ENCODE measurements around the gene CASK.

GRCh38 chrX:41499195-41499594 lies 424.2 kb downstream of the CASK start:
- TF ChIP-seq, protein P1, sequence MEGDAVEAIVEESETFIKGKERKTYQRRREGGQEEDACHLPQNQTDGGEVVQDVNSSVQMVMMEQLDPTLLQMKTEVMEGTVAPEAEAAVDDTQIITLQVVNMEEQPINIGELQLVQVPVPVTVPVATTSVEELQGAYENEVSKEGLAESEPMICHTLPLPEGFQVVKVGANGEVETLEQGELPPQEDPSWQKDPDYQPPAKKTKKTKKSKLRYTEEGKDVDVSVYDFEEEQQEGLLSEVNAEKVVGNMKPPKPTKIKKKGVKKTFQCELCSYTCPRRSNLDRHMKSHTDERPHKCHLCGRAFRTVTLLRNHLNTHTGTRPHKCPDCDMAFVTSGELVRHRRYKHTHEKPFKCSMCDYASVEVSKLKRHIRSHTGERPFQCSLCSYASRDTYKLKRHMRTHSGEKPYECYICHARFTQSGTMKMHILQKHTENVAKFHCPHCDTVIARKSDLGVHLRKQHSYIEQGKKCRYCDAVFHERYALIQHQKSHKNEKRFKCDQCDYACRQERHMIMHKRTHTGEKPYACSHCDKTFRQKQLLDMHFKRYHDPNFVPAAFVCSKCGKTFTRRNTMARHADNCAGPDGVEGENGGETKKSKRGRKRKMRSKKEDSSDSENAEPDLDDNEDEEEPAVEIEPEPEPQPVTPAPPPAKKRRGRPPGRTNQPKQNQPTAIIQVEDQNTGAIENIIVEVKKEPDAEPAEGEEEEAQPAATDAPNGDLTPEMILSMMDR (IDR thresholded peaks at IDR 0.05; ENCODE audit: low read length): no peak
- no peak for TF ChIP-seq EZH2 (IDR thresholded peaks at IDR 0.05; ENCODE audit: borderline replicate concordance, low read length)

All from OCI-LY1 (cell line).